HG03095 (cell line): ENCODE measurements around the gene LMTK2.

Experiments
- ATAC-seq: cut with Tn5 transposase; IDR thresholded peaks from one replicate; pipeline ENCODE4 v1.9.1; 2021; ENCODE audit warnings: moderate library complexity; ENCODE audit not compliant: unreplicated experiment

Gene LMTK2

DNA sequence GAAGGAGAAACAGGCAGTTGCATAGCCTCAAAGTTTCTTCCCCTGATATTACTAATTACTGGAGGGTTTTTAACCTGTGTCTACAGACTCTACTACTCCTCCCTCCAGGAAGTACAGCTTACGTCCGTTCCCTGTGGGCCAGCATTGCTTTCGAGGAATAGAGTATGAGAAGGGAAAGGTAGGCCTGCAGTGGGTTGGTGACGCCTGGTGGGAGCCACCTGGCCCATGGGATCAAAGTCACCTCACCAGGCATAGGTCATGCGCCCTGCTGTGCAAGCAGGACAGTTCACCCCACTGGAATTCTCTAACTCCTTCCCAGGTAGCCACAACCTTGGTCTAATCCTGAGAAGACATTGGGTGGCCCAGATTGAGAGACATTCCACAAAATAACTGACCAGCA lies 29.8 kb downstream of the LMTK2 start:
- no peak for ATAC-seq

DNA sequence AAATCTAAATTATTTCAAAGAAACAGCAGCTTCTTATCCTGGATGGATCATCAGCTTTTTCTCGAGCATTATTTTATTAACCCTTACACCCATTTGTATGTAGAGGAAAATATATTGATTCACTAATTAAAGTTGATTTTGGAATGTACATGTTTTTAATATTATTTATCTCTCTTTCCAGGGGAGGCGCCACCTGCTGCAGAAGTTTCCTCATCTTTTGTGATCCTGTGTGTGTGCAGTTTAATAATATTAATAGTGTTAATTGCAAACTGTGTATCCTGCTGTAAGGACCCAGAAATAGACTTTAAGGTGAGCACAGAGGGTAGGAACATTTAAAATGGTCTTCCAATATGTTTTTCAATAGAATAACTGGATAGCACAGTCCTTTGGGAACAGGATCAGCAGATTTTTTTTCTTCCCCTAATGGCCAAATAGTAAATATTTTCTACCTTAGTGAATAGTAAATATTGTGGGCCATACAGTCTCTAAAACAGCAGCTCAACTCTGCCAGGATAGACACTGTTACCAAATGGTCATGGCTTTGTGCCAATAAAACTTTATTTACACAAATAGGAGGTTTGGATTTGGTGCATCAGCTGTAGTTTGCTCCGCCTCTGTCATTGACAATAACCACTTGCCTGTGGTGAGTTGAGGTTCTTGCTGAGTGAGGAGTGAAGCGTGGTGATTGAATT lies 30.6 kb downstream of the LMTK2 start:
- no peak for ATAC-seq

DNA sequence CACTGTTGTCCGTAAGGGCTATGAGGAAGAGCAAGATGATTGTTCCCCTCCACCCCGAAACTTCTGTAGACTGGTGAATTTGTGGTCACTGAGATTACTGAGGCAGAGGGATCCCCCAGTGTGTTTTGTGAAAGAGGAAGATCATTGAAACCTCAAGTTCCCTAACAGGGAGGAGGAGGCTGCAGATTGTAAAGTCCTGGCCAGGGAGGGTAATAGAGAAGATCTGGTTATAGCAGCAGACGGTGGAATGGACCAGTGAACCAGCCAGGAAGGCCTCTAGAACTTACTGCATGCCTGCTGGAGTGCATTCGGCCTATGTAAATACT lies 31.1 kb downstream of the LMTK2 start:
- peak; percentile 76 for ATAC-seq

GRCh38 chr7:98138672-98139071 lies 32.0 kb downstream of the LMTK2 start:
- ATAC-seq: no peak

DNA sequence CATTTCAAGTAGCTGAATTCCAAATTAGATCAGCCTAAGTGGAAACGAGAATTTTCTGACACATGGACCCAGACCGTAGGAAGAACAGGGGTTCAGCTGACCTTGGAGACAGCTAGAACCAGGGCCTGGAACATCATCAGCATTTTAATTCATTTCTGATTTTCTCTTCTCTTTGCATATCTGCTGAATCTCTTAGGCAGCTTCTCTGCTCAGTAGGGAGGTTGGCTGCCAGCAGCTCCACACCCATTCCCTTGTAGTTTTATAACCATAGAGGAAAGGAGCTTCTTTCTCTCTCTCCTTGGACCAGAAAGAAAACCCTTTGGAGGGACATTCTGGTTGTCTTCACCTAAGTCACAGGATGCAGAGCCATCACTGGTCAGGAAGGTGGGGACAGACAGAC lies 36.0 kb downstream of the LMTK2 start:
- no peak for ATAC-seq

DNA sequence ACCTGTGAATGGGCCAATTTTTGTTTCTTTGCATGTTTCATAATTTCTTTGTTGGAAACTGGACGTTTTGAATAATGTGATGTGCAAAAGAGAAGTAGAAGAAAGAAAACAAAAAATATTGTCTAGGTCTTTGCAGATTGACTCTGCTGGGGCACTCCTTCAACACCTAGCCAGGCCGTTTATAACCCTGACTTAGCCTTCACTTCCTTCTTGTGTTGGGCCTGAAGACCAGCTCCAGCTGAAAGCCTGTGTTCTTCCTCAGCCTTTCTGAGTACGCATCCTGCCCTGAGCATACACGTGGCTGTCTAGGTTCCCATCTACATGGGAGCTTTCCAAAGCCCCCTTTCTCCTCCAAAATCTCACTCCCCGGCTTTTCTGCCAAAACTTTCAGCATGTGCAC lies 41.9 kb downstream of the LMTK2 start:
- no peak for ATAC-seq

DNA sequence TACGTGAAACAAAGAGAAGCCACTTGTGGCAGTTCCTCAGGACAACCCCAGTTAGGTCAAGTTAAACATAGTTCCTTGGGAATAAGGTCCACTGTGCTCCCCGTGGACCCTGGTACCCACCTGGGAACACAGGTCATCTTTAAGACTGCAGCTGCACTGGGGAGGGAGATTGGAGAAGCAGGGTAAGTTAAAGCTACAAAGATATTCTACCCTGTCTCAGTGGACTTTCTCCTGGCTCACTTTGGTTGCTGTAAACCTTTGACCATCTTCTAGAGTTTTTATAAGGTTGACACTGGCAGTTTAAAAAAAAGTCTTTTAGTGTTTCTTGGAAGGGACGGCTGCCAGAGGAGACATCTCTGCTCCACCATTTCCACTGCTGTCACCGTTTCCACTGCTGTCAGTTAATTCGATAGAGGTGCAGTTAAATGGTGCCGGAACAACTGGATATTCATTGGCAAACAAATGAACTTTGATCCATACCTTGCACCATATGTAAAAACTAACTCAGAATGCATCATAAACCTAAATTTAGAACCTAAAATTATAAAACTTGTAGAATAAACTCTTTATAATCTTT lies 42.5 kb downstream of the LMTK2 start:
- ATAC-seq: no peak

DNA sequence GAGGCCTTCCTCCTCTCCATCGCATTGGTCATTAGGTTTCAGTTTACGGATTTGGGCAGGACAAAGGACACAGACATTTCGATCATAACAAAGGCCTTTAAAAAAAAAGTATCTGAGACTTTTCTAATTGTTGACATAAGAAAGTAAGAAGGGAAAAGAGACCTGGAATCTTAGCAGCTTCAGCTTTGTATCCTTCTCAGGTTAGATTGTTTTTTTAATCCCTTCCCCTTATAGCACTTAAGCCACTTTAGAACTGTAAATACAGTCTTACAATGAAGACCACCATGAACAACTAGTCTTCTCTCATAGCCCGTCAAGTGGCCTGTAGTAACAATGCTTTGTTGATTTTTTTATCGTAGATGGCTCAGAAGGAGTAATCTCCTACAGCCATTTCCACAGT lies 45.2 kb downstream of the LMTK2 start:
- no peak for ATAC-seq

DNA sequence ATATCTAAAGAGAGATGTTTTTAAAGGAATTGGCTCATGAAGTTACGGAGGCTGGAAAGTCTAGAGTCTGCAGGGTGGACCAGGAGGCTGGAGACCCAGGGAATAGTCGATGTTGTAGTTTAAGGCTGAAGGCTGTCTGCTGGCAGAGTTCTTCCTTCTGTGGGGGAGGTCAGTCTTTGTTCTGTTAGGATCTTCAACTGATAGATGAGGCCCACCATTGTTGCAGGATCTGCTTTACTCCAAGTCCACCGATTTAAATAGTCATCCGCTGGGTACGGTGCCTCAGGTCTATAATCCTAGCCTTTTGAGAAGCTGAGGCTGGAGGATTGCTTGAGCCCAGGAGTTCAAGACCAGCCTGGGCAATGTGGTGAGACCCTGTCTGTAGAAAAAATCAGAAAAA lies 50.0 kb downstream of the LMTK2 start:
- ATAC-seq: no peak

DNA sequence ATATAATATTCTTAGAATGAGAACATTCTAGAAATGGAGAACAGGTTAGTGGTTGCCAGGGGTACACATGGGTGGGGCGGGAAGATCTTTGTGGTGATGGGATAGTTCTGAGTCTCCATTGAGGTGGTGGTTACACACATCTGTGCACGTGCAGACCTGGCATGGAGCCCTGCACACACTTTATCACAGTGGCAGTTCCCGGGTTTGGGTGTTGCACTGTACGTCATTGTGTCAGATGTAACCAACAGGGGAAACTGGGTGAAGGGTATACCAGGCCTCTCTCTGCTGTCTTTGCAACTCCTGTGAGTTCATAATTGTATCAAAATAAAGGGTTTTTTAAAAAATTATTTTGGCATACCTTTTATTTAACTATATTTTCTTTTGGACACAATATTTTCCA lies 51.1 kb downstream of the LMTK2 start:
- ATAC-seq: no peak

- ATAC-seq: no peak
Observed at GRCh38 chr7:98162758-98163157, 56.1 kb downstream of the LMTK2 start.

GRCh38 chr7:98163269-98163668 lies 56.6 kb downstream of the LMTK2 start:
- no peak for ATAC-seq

DNA sequence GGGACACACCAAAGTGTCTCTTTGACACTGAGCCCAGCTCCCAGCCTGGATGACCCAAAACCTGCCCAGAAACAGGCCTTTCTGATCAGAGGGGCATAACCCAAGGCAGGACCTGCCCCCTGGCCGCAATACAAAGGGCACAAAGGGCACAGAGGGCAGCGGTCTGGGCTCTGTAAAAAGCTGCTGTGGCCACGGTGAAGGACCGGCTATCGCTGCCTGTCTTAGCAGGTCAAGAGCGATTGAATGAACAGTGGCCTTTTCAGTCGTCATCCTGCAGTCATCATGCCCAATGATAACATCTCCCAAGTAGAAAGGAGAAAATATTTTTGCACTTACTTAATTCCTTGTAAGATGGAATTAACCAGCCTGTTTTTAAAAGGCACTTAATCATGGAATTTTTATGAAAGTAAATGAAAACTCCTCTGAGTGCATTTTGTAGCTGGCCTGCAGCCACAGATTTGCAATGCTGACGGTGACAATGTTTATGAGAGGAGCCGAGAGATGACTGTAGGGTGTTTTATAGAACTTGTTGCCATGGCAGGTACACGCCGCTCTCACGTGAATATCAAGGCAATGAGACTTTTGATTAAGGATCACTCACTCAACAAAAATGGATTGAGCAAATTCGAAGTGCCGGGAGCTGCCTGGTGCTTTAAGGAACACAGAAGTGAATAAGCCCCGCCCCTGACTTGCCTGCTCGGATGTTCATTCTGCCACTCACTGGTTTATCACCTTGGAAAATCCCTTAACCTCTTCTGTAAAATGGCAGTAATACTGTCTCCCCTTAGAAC lies 57.2 kb downstream of the LMTK2 start:
- ATAC-seq: no peak

DNA sequence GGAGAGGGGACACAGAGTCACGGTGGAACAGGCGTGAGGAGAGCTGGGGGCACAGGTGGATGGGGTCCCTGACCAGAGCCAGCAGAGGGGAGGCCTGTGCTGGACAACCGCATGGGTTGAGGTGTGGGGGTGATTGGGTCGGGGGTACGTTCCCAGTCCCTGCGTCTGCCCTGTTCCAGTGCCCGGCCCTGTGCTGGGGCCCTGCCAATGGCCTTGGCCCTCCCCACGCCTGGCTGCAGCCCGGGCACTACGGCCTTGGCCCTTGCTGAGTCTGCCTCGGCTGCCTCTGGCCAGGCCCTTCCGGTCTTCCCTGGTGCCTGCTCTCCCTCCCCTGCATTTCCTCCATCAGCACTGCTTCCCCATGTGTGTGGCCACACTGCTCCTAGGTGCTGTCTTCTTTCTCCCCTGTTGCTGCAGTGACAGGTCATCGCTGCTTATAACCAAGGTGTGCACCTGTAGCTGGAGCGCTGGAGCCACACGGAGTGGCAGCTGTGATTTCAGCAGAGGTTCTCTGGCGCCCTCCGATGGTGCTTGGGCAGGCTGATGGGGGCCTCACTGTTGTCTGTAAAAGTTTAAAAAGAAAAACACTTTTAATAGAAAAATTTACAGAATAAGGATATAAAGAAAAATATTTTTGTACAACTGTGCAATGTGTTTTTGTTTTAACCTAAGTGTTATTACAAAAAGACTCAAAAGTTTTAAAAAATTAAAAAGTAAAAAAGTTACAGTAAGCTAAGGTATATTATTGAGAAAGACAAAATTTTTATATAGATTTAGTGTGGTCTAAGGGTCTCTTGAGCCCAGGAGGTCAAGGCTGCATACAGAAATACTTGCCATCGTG lies 59.4 kb downstream of the LMTK2 start:
- peak; percentile 75 for ATAC-seq

DNA sequence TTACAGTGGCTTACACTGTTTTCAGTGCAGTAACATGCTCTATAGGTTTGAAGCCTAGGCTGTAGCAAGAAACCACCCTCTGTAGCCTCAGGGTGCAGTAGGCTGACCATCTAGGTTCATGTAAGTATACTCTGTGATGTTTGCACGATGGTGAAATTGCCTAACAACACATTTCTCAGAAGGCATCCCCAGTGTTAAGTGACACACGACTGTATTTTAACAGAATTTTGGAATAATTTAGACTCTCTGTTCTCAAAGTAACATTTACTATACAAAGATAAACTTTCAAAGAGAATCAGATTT lies 60.0 kb downstream of the LMTK2 start:
- no peak for ATAC-seq

DNA sequence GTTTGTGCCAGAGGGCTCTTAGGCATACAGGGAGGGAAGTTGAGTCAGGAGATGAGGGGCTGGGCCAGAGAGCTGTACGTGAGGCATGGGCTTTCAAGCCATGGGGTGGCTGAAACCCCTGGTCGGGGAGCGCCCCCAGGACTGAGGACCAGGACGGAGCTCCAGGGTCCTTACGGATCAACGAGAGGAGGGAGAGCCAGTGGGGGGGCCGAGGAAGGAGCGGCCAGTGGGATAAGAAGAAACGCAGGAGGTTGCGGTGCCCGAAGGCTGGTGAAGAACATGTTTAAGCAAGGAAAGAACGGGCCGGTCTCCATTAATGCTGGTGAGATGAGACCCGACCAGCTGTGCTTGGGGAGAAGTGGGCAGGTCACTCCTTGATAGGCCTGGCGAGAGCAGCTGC lies 61.0 kb downstream of the LMTK2 start:
- no peak for ATAC-seq

DNA sequence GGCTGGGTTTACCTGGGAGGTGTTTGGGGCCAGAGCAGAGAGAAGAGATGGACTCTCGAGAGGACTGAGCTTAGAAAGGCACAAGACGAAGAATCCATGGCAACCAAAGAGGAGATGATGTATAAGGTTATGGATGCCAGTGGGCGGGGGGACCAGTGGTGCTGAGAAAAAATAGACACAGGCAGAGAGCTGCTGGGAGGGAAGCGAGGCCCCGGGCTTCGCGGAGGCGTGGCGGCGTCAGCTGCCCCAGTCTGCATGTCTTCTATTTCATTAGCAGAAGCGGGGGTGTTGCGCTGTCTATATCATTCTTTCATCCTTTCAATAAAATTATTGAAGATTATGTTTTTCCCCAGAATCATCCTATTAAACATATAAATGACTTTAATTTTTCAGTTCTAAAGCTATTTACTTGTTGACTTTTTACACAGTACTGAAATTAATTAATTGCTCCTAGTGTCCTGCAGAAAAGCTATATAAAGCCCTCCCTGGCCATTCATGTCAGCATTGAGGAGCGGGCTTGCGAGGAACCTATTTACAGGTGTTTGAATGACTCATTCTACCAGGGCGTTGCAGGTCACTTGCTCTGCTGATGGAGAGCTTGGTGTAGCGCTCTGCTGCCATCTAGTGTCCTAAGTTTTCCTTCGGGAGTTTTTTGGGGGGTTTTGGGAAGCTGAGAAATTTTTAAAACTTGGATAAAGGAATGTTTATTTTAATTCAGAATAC lies 61.7 kb downstream of the LMTK2 start:
- peak; percentile 67 for ATAC-seq

DNA sequence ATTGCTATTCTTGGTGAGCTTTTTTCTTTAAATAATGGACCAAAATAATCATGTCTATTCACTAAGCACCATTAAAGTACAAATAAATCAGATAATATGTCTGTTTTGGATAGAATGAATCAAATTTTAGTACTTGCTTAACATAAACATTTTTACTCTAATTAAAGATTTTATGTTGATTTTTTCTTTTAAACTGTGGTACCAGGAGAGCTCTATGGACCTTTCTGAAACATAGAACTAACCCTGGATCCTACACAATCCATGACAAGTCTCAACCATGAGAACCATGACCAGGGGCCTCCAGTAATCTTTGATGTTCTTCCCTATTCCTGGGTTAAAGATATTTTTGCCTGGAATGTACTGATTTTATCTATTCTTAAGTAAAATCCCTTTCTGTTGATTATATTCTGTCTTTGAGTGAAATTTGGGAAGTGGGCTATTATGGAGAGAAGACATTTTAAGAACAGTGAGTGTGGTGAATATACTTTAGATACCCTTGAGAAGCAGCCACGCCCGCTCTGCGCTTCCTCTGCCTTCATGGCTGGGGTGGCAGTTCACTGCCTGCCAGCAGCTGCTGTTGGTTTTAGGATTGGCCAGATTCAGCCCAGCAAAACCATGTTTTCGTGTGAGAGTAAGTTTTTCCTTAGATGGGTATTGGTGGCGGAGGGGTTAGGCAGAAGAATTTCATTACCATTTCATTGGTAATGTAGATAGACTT lies 62.4 kb downstream of the LMTK2 start:
- ATAC-seq: no peak

GRCh38 chr7:98170966-98171365 lies 64.3 kb downstream of the LMTK2 start:
- ATAC-seq: no peak

DNA sequence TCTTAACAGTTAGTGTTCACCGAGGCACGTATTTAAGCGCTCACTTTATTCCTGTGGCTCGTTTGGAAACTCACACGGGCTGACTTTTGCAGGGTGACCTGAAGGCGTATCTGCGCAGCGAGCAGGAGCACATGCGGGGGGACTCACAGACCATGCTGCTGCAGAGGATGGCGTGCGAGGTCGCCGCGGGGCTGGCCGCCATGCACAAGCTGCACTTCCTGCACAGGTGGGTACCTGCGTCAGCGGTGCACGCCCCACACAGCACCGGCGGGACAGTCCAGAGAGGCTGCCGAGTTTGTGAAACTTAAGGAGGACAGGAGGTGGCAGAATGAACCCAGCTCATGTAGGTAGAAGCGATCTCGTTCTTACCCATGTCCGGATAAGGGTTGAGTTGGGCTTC lies 64.8 kb downstream of the LMTK2 start:
- no peak for ATAC-seq
